Measurements from ENCODE around the gene TTC7B. TPM values are rescaled to one million over a fixed set of nuclear protein-coding genes. Genes with fewer than 3 reads are reported as not detected.
A peak's percentile ranks its signal among the peaks of the same experiment; 100 is the strongest.

Gene TTC7B
- total and polyA plus RNA-seq, 2 experiments from 2014 or later: 7.9 to 28.6 TPM

- H3K4me2 ChIP-seq: no peak overlapping the region
- H3K27me3 ChIP-seq (ENCODE audit: insufficient read depth): no peaks in the 10 kb centered on the region
- Mint-ChIP-seq H3K27me3 (ENCODE audit: insufficient read depth, low read depth, poor library complexity) (peaks cover 13% of the 10 kb centered on the region), H3K36me3 (ENCODE audit: low read depth) (no peaks in the 10 kb centered on the region), H3K9me3 (no peaks in the 10 kb centered on the region), H3K4me1 (peaks cover 21% of the 10 kb centered on the region), H3K4me3 (no peak overlapping the region), H3K27ac (no peak overlapping the region)
- no peak overlapping the region for H3K4me3 ChIP-seq
- ATAC-seq (peak; percentile 16; the same call in 2 of the 3 replicates), DNase-seq (ENCODE audit: low spot score) (no peak)
- H3K4me1 ChIP-seq (ENCODE audit: insufficient read depth): no peaks in the 10 kb centered on the region
- H3K79me2 ChIP-seq (replicated peaks; ENCODE audit: insufficient read depth): no peaks in the 10 kb centered on the region
- H2AFZ ChIP-seq: no peak overlapping the region
- H3K27ac ChIP-seq (ENCODE audit: low read depth): no peak overlapping the region
- H3K36me3 ChIP-seq (ENCODE audit: insufficient read depth): no peaks in the 10 kb centered on the region
- TF ChIP-seq ETS1 (IDR thresholded peaks at IDR 0.05) (no peak), NANOG (IDR thresholded peaks at IDR 0.05; ENCODE audit: borderline replicate concordance) (no peak), ZNF114 (CRISPR knock-in tag; IDR thresholded peaks at IDR 0.05) (no peak), ZNF462 (CRISPR knock-in tag; IDR thresholded peaks at IDR 0.05) (no peak), JUNB (IDR thresholded peaks at IDR 0.05; ENCODE audit: unreplicated experiment) (no peak), EZH2phosphoT487 (IDR thresholded peaks at IDR 0.05; ENCODE audit: unreplicated experiment) (no peak), CTCF (conservative IDR thresholded peaks at IDR 0.05; ENCODE audit: low read depth in 2 of 2) (no peak), STAT1 (IDR thresholded peaks at IDR 0.05; ENCODE audit: unreplicated experiment) (no peak), REST (IDR thresholded peaks at IDR 0.05; ENCODE audit: unreplicated experiment) (no peak), ZNF331 (CRISPR knock-in tag; IDR thresholded peaks at IDR 0.05; ENCODE audit: low read depth) (no peak), POLR2AphosphoS5 (IDR thresholded peaks at IDR 0.05; ENCODE audit: low read depth) (no peak), EZH2 (IDR thresholded peaks at IDR 0.05; ENCODE audit: low read depth, unreplicated experiment) (no peak), CREB1 (CRISPR knock-in tag; IDR thresholded peaks at IDR 0.05; ENCODE audit: low read depth) (no peak)
- H4K20me1 ChIP-seq (replicated peaks; ENCODE audit: insufficient read depth): no peaks in the 10 kb centered on the region
- no peaks in the 10 kb centered on the region for H3F3A ChIP-seq (replicated peaks; ENCODE audit: low read depth)
- no peaks in the 10 kb centered on the region for H3K9me2 ChIP-seq (ENCODE audit: insufficient read depth)
Measured at GRCh38 chr14:90536092-90536491, 280.1 kb downstream of the TTC7B start.

Data from GM23338 (cell line).